ENCODE data around the gene RPS6KC1. TPM values are rescaled to one million over a fixed set of nuclear protein-coding genes. Genes with fewer than 3 reads are reported as not detected.

RPS6KC1 gene
- total and polyA plus RNA-seq, 2 donors (not counting 3 experiments of a cell fraction or from before 2014, with no cell fraction given): 5.1 to 18.6 TPM

DNA sequence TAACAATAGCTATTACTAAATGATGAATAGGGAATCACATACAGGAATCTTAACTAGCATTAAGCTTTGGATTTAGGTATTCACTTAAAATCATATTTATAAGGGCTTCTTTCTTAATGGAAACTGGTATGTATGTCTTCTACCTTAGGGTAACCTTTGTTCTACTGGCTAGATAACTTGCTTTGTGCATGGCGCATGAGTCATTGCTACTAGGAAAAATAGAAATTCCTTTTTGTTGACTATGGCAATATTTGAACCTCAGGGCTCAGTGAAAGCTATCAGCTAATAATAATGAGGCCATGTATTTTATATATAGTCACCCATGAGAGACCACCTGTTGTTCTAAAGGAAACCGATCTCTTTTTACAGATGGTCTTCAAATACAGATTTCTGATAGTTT lies 72.5 kb downstream of the RPS6KC1 start:
- dilution Hi-C loops (cut with MboI; ENCODE audit: extremely low pct_ligation_motif_present, low sequenced_read_pairs): no loop called here
- TF ChIP-seq FOS (IDR thresholded peaks at IDR 0.05; ENCODE audit: borderline replicate concordance, insufficient read depth, low read length) (peak; percentile 80), GATA2 (IDR thresholded peaks at IDR 0.05; ENCODE audit: insufficient read depth, insufficient read length, low read depth, low read length) (no peak), MYC (IDR thresholded peaks at IDR 0.05; ENCODE audit: low read depth, low read length) (no peak), JUN (IDR thresholded peaks at IDR 0.05; ENCODE audit: borderline replicate concordance, insufficient read depth, insufficient read length, low read depth) (peak; percentile 64), POLR2AphosphoS5 (IDR thresholded peaks at IDR 0.05; ENCODE audit: insufficient read depth, low read depth, low read length) (peak; percentile 22)
- TF ChIP-seq, protein P1, sequence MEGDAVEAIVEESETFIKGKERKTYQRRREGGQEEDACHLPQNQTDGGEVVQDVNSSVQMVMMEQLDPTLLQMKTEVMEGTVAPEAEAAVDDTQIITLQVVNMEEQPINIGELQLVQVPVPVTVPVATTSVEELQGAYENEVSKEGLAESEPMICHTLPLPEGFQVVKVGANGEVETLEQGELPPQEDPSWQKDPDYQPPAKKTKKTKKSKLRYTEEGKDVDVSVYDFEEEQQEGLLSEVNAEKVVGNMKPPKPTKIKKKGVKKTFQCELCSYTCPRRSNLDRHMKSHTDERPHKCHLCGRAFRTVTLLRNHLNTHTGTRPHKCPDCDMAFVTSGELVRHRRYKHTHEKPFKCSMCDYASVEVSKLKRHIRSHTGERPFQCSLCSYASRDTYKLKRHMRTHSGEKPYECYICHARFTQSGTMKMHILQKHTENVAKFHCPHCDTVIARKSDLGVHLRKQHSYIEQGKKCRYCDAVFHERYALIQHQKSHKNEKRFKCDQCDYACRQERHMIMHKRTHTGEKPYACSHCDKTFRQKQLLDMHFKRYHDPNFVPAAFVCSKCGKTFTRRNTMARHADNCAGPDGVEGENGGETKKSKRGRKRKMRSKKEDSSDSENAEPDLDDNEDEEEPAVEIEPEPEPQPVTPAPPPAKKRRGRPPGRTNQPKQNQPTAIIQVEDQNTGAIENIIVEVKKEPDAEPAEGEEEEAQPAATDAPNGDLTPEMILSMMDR (IDR thresholded peaks at IDR 0.05; ENCODE audit: extremely low read depth in 1 of 2, insufficient read depth in 1 of 2, low read depth in 1 of 2, low read length in 2 of 2): no peak
- TF ChIP-seq, protein P2, sequence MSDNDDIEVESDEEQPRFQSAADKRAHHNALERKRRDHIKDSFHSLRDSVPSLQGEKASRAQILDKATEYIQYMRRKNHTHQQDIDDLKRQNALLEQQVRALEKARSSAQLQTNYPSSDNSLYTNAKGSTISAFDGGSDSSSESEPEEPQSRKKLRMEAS (IDR thresholded peaks at IDR 0.05; ENCODE audit: insufficient read depth, insufficient read length): no peak
- DNase-seq (ENCODE audit: low read depth, low spot score): peak; percentile 73
- Histone ChIP-seq H3K9me1 (replicated peaks; ENCODE audit: control insufficient read depth, extremely low read depth, insufficient read depth, low read length) (no peaks in the 10 kb centered on the region), H3K27ac (ENCODE audit: insufficient read depth, low read depth, low read length) (peak overlapping the region; percentile 12), H3K27me3 (ENCODE audit: control insufficient read depth in 2 of 2, insufficient read depth in 2 of 2, low read length in 2 of 2) (no peaks in the 10 kb centered on the region), H3K9me3 (replicated peaks; ENCODE audit: control insufficient read depth, insufficient read depth, low read length) (no peaks in the 10 kb centered on the region), H4K20me1 (replicated peaks; ENCODE audit: control insufficient read depth, extremely low read depth, insufficient read depth, low read length) (no peaks in the 10 kb centered on the region), H3K4me2 (ENCODE audit: insufficient read depth, low read length) (peak overlapping the region; percentile 61), H3K4me1 (ENCODE audit: control insufficient read depth, extremely low read depth, insufficient read depth, low read length) (peaks cover 39% of the 10 kb centered on the region), H3K36me3 (ENCODE audit: control insufficient read depth in 2 of 2, extremely low read depth in 1 of 2, insufficient read depth in 2 of 2, low read length in 2 of 2) (no peaks in the 10 kb centered on the region), H3K4me3 (replicated peaks in 1 of 3; ENCODE audit: insufficient read depth in 1 of 3, low read depth in 1 of 3, low read length in 3 of 3) (no peak overlapping the region), H3K79me2 (ENCODE audit: control insufficient read depth, insufficient read depth, low read length) (no peaks in the 10 kb centered on the region), H2AFZ (ENCODE audit: low read depth, low read length) (no peak overlapping the region), H3K9ac (replicated peaks; ENCODE audit: extremely low read depth, insufficient read depth, low read length) (no peak overlapping the region)
- CTCF ChIA-PET: interaction anchor here (0.9 to 2.1 kb wide), 14 partner anchors 10 to 1208 kb away, joined by 3 to 13 read pairs (median 3); no protein-coding TSS in a partner anchor
- no TSS peak for BruUV-seq (replicated peaks)
- intact Hi-C loops (cut with micrococcal nuclease): loop anchor here (5.0 kb wide), 7 partner anchors 164 to 1209 kb away; partner anchors contain the start of gene PROX1
- POLR2A ChIA-PET: no interaction called here
- FAIRE-seq: peak; percentile 47

All from endothelial cell of umbilical vein (primary cell).